ENCODE data around the gene ZFP1.
"Not testable (repeated sequence)": the region's sequence is repeated elsewhere in the genome, so short reads cannot be mapped to it uniquely, and the experiment has no call there.

ZFP1 gene

DNA sequence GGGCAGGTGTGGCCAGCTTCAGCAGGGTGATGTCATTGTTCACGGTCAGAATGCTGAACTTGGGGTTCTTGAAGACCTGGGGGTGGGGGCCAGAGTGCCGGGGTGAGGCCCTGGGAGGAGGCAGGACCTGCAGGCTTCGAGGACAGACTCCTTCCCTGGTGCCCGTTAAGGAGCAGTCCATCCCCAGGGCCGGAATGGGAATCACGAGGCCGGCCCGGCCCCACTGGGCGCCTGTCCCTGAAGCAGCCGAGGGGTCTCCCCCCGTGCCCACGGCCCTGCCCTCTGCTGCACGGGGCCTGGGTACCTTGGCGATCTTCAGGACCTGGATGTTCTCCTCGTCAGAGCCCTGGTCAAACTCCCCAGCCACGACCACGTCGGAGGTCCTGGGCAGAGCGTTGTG lies 57.1 kb downstream of the ZFP1 start:
- not testable (repeated sequence) for DNase-seq

DNA sequence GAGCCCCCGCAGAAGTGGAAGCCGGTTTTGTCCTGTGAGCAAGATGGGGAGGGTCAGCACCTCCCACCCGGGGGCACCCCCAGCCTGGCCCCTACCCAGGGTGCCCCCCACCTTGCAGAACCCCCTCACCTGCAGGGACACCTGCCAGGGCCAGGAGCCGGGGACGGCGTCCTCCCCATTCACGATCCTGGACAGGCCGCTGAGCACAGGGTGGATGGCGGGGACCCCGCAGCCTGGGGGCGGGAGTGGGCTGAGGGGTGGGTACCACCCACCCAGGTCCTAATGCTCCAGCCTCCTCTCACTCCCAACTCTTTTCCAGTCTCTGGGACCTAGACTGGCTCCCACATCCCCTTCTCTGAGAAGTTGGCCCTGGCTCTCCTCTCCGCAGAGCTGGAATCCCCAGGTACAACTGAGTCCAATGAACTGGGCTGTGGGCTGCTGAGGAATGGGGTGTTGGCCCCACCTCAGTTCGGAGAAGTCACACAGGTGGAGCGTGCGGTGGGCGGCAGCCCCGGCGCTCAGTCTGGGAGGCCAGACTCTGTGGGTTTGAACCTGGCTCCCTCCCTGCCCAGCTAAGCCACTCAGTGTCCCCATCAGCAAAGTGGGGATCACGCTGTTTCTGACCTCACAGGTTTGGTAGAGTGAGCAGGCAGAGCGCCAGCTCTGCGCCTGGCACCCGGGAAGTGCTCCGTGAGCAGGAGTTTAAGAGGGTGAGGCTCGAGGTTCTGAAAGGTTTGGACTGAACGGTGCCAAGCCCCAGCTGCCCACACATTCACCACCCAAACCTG lies 57.8 kb downstream of the ZFP1 start:
- not testable (repeated sequence) for DNase-seq

DNA sequence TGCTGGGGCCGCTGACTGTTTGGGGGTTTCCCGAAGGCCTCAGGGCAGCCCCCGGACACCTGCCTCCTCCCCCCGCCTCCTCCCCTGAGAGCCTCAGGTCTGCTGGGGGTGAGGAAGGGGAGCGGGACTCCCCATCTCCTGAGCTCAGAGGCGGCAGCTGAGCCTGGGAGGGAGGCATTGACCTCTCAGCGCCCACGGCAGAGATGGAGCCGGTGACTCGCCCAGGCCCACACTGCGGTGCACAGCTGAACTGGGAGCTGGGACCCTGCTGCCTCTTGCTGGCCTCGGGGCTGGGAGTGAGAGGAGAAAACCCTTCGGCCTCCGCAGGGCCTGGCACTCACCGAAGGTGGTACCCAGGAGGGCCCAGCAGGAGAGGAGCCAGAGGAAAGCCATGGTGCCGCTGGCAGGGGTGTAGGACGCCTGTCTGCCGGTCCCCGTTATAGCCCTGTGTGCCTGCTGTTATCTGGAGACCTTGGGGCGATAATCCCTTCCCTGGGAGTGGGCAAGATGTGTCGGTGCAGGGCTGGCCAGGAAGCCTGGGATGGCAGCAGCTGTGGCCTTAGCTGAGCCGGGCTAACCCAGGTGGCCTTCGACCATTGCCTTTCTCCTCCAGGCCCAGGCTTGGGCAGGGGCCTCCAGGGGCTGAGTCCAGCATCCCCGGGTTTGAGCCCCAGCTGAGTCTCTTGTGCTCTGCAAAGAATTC lies 58.6 kb downstream of the ZFP1 start, which contains the start of gene CTRB2:
CTRB2 (minus strand) TSS at position 413 of the 703 bp plus-strand sequence; CDS start at position 393, 20 bp downstream.
- DNase-seq, result no peak

GRCh38 chr16:75207831-75208230 lies 59.5 kb downstream of the ZFP1 start:
- DNase-seq, result no peak

DNA sequence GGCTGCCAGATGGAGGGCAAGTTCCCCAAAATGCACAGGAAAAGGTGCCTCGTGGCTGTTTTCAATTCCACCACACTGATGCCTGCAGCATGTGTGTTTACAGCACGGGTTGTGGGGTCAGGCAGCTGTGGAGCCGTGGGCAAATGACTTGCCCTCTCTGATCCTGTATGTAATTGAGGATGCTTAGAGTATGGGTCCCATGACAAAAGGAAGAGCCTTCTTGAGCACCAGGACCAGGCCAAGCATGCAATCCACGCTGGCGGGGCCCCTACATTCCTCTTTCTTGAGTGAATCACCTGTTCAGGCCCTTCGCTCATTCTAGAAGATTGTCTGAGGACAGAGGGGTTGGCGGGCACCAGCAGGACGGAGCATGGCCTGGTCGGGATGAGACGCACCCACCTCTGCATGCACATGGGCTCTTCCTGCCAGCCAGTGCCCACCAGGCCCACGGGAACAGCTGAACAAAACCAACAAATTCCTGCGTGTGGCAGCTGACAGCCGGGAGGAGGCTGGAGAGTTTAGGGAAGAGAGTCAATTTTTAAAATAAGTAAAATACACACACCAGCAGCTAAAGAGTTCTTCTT lies 60.0 kb downstream of the ZFP1 start:
- no peak for DNase-seq

DNA sequence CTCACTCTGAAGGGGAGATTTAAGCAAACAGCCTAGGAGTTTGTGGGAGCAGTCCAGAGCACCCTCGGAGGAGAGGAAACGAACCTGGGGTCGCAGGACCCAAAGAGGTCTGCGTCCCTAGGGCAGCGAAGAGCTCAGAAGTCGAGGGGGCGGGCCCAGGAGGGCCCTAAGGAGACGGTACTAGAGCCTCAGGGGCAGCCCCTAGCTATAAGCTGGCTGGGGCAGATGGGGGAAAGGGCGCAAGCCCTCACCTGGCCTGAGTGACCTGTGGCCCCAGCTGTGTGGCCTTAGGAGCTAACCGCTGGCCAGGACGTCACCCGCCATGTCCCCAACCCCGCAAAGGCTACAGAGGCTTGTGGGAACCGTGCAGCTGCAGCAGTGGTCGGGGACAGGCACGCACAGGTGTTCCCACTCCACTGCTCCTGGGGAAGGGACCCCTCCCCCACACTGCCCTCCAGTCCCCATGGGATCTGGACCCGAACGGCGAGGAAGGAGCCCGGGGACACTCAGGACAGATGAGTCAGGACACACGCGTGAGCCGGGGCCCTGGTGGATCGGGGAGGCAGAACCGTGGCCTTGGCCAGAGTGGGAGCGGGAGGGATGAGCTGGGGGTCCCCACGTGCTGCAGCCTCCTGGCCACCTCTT lies 60.7 kb downstream of the ZFP1 start:
- DNase-seq, result no peak

- DNase-seq, result not testable (repeated sequence)
Observed at GRCh38 chr16:75209514-75209913, 61.2 kb downstream of the ZFP1 start.

DNA sequence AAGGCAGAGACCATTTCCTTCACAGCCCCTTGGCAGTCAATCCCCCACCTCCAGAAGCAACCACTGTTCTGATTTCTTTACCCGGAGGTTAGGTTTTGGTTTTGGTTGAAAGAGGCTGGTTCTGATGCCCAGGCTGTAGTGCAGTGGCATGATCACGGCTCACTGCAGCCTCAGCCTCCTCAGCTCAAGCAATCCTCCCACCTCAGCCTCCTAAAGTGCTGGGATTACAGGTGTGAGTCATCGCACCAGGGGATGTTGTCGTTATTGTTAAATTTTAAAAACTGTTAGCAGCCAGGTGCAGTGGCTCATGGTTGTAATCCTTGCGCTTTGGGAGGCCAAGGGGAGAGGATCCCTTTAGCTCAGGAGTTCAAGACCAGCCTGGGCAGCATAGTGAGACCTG lies 61.6 kb downstream of the ZFP1 start:
- DNase-seq, result no peak

GRCh38 chr16:75211286-75211685 lies 63.0 kb downstream of the ZFP1 start:
- DNase-seq, result not testable (repeated sequence)

GRCh38 chr16:75216127-75216526 lies 67.8 kb downstream of the ZFP1 start:
- no peak for DNase-seq

- DNase-seq, result no peak
Observed at GRCh38 chr16:75216576-75216975, 68.3 kb downstream of the ZFP1 start.

- no peak for DNase-seq
Observed at GRCh38 chr16:75217389-75217851, 69.1 kb downstream of the ZFP1 start.

- DNase-seq, result no peak
Observed at GRCh38 chr16:75218256-75219076, 70.1 kb downstream of the ZFP1 start, which contains the start of gene CTRB1. CTRB1 (plus strand) TSS chr16:75218988; CDS start chr16:75219008, 20 bp downstream.

DNA sequence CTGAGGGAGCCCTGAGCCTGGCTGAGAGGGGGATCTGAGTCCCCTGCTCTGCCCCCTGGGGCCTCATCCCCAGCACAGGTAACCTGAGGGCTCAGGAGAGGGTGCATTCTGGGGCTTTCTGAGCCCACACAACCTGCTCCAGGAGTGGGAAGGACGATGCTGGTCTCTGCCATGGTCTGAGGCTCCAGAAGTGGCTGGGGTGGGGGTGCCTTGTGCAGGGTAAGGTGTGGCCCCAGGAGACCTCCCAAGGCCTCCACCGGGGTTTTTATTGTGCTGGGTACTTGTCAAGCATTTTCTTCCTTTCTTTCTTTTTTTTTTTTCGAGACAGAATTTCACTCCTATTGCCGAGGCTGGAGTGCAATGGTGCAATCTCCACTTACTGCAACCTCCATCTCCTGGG lies 70.8 kb downstream of the ZFP1 start:
- DNase-seq, result no peak

DNA sequence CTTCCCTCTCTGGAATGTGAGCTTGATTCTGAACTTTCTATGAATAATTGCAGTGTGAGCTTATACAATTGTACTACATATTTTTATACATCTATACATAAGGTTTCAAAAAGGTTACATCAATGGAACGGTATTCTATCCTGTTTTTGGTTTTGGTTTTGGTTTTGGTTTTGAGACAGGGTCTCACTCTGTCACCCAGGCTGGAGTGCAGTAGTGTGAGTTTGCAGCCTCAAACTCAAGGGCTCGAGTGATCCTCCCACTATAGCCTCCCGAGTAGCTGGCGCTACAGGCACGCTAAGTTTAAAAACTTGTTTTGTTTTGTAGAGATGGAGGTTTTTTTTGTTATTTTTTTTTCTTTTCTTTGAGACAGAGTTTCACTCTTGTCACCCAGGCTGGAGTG lies 71.5 kb downstream of the ZFP1 start:
- DNase-seq, result peak; percentile 0

Measured in HCEC 1CT (cell line).